HG03432 (cell line): ENCODE data around the gene CR2.
"Not testable (repeated sequence)": the region's sequence is repeated elsewhere in the genome, so short reads cannot be mapped to it uniquely, and the experiment has no call there.

Experiments
- ATAC-seq: cut with Tn5 transposase; IDR thresholded peaks from one replicate; pipeline ENCODE4 v1.9.1; 2021; ENCODE audit warnings: mild to moderate bottlenecking, moderate library complexity; ENCODE audit not compliant: unreplicated experiment

CR2 gene

GRCh38 chr1:207454046-207454964 is at the start of gene CR2:
TSS of gene CR2 (plus strand) at chr1:207454328. CDS start at chr1:207454419, 91 bp downstream.
- ATAC-seq = peak; percentile 86

- peak; percentile 72 for ATAC-seq
These were observed 49.1 kb upstream of the CR2 start for GRCh38 chr1:207404849-207405525.

GRCh38 chr1:207405814-207406213 is 48.3 kb upstream of the CR2 start:
- no peak for ATAC-seq

DNA sequence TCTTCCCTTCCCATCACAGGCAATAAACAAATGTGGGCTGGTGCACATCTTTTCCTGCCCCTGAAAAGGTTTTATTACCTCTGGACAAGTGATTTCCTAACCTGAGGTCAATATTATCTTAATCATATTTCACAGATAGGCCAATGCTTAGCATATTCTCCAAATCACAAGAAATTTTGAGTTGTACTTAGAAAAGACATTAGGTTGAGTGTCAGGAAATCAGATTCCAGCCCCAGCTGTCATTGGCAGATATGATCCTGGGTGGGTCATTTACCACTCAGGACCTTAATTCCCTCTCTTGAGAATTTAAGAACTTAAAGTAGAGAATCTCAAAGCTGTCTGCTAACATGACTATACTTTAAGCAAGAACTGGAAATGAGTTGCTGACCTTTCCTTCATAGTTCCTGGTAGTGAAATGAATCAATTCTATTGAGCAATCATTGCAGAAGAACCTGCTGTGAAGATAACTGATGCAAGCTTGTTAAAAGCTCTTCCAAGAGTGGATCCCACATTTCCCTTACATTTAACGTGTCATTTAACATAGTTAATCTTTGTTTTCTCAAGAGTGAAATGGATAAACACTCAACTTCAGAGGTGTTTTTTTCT is 46.4 kb upstream of the CR2 start:
- no peak for ATAC-seq

DNA sequence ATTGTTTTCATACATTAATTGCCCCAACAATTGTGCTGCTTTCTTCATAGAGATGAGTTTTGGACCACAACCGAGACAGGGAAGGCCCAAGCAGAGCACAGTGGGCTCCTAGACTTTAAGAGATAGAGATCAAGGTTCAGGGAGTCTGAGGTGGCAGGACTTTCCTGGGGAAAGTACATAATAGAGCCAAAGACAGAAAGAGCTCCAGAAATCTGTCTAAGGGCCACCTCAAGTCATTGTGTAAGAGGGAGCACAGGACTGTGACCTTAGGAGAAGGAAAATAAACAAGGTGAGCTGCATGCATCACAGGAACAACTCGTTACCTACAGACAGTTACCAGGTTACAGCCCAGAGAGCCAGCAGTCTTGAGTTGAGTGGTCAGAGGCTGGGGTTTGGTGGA is 41.3 kb upstream of the CR2 start:
- no peak for ATAC-seq

DNA sequence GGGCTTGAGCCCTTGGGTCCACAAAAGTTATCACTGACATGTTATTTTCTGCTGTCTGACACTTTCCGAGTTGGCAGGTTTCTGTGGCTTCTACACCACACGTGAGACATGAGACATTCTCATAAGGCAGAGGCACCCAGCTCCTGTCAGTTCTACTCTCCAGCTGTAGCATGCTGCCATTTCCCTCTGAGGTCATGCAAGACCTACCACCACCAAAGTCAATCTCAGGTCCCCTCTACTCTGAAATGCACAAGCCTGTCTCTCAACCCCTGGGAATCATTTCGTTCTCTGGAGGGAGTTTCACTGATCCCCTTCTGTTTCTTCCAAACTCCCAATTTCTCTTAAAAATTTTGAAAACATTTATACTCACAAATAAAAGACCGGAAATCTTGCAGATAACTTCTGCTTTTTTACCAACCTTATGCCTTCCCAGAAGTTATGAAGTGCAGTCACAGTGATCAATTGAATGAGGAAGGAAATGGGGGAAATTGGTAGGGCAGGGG is 39.5 kb upstream of the CR2 start:
- ATAC-seq = peak; percentile 89

GRCh38 chr1:207417076-207417475 is 37.1 kb upstream of the CR2 start:
- ATAC-seq = no peak

GRCh38 chr1:207418351-207418750 is 35.8 kb upstream of the CR2 start:
- no peak for ATAC-seq

DNA sequence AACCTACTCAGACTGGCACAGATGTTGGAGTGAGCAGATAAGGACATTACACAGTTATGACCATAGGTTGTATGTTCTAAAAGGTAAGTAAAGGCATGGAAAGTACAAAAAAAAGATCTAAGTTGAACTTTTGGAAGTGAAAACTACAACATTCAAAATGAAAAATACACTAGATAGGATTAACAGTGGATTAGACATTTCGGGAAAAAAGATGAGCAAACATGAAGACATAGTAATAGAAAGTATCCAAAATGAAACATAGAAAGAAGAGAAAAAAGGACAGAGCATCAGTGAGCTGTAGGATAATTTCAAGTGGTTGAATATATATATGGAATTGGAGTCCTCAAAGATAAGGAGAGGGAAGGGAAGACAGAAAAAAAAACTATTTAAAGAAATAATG is 34.0 kb upstream of the CR2 start:
- ATAC-seq = no peak

DNA sequence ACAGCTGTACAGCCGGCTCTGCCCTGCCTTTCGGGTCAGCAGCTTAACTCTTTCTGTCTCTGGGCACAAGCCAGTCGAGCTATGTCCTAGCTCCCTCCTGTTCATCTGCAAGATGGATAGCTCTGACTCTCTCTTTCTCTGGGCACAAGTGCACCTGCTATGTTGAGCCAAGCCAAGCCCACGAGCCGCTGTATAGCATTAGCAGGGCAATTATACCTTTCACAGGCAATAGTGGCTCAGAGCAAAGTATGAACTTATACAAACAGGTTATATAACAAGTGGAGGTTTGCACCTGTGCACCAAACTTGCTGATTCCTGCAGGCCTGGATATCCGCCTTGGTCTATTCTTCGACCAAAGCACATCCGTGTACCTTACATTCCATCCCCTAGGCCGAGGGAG is 33.0 kb upstream of the CR2 start:
- no peak for ATAC-seq

- ATAC-seq = no peak
These were observed 30.4 kb upstream of the CR2 start for GRCh38 chr1:207423560-207424292.

GRCh38 chr1:207424570-207425131 is 29.5 kb upstream of the CR2 start:
- ATAC-seq = peak; percentile 44

DNA sequence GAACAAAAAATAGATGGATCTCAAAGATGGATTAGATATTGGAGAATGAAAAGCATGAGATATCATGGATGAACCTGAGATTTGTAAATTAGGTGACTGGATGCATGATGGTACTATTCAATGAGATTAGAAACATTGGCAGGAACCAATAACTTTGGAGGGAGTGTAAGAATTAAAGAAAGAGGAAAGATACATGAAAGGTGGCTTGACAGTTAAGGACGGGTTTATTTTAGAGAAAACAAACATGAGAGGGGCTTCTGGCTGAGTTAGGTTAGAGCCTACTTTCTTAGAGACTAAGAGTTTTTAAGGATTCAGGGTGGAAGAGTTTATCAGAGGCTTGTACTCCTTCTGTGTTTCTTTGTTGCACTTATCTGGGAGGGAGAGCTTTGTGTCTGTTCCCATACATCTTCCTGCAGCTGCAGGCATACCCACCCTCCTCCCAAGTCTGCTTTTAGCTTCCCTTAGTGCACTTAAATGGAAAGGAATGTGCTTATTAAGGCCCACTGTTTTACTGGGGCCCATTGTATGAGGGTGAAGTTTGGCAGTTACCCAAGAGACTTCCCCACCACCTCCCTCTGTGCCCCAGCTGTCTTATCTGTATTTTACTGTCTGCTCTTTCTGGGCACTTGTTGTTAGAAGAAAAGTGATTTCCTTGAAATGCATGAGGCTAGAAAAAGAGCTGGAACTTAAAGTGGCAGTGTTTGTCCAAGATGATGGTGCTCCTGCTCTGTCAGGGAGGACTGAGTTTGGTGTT is 26.1 kb upstream of the CR2 start:
- ATAC-seq = no peak

GRCh38 chr1:207428783-207429182 is 25.3 kb upstream of the CR2 start:
- no peak for ATAC-seq

DNA sequence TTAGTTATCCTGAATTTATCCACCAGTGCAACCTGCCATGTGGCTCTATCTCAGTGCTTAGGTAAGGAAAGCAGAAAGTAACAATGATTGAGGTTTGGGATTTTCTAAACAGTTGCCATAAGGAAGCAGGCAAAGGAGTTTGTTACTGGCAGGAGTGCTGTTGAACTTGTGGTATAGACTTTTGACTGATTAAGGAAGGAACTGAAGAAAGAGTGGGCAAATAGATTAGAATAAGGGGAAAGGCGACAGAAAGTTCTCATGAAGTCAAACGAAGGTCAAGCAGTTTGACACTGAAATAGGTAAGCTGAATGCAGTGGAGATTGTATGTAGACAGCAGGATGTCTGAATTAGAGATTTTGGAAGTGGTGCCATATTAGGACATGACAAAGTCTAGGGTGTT is 24.2 kb upstream of the CR2 start:
- peak; percentile 60 for ATAC-seq

DNA sequence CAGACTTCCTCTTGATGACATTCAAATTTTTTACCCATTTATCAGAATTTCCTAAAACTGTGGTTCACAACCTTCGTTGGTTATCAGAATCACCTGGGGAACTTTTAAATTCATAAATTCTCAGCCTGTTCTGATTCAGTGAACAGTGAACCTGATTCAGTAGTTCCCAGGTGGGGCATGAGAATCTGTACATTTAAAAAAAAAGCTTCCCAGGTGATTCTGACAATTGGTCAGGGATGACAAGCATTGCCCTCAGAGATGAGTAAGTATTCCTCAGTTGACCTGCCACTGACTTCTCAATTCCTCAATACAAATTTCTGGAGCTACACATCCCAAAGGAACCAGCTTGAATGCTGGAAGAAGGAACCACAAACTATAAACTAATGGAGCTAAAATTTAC is 23.5 kb upstream of the CR2 start:
- ATAC-seq = no peak

GRCh38 chr1:207431508-207431907 is 22.6 kb upstream of the CR2 start:
- ATAC-seq = no peak

DNA sequence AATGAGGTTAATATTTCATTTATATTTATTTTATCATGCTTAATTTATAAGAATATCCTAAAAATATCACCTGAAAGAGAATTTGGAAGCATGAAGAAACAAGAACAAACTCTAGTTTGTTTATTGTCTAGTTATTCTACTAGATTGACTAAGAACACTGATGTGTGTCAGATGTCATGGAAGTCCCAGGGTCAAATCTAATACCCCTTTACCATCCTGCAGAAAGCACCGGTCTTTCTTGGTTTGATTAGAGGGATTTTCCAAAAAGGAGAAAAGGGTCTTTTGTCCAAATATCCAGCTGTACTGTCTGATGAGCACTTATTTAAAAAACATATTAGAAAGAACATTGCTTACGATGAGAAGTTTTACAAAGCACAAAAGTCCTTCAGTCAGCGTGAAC is 20.7 kb upstream of the CR2 start:
- no peak for ATAC-seq

- ATAC-seq = not testable (repeated sequence)
These were observed 17.4 kb upstream of the CR2 start for GRCh38 chr1:207436746-207437145.

DNA sequence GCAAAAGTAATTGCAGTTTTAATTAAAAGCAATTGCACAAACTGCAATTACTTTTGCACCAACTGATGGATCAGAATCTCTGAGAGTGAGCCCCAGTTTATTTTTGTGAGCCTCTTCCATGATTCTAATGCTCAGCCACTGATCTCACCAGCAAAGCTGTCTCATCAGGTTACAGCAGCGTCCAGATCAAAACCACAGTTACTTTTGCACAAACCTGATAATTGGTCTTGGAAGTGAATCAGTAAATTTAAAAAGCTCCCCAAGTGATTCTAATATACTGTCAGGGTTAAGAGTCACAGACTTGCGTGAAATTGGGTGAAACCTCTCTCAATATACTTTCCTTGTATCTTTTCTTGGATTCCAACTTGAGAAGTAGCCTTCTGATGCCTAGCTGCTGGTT is 13.5 kb upstream of the CR2 start:
- no peak for ATAC-seq
